Fibroblast of mammary gland (primary cell): ENCODE results near the gene CSMD2.

Experiments used
- DNase-seq: peaks from one replicate; pipeline ENCODE4 v3.0.0-alpha.2; 2010; ENCODE audit warnings: low read depth
- H3K4me3 ChIP-seq: 2 replicates; pipeline ENCODE4 v1.5.1; 2011; ENCODE audit warnings: low read depth, mild to moderate bottlenecking, low read length, moderate library complexity; ENCODE audit not compliant: control insufficient read depth
- TF ChIP-seq, protein P1 (sequence below): conservative IDR thresholded peaks from 2 replicates; pipeline ENCODE4 v1.5.1; 2011; ENCODE audit warnings: low read depth, low read length, inconsistent platforms; ENCODE audit not compliant: control insufficient read depth, insufficient read depth

CSMD2 gene

DNA sequence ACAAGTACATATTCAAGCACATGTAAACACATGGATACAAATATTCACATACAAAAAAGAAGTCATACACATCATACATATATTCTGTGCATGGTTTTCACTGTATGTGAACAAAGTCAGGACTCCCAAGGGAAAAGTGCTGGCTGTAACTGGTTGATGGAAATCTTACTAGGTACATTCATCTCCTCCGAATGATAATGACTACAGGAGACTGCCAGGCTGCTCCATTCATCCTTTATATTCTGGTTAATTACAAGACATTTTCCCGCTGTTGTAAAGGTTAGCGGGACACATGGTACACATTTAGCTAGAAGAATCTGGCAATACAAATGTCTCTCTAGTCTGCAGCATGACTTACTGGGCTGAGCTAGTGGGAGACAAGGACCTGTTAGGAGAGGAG, 327.4 kb downstream of the CSMD2 start:
- TF ChIP-seq, protein P1, sequence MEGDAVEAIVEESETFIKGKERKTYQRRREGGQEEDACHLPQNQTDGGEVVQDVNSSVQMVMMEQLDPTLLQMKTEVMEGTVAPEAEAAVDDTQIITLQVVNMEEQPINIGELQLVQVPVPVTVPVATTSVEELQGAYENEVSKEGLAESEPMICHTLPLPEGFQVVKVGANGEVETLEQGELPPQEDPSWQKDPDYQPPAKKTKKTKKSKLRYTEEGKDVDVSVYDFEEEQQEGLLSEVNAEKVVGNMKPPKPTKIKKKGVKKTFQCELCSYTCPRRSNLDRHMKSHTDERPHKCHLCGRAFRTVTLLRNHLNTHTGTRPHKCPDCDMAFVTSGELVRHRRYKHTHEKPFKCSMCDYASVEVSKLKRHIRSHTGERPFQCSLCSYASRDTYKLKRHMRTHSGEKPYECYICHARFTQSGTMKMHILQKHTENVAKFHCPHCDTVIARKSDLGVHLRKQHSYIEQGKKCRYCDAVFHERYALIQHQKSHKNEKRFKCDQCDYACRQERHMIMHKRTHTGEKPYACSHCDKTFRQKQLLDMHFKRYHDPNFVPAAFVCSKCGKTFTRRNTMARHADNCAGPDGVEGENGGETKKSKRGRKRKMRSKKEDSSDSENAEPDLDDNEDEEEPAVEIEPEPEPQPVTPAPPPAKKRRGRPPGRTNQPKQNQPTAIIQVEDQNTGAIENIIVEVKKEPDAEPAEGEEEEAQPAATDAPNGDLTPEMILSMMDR, result no peak
- no peak for DNase-seq
- no peak overlapping the region for H3K4me3 ChIP-seq

- H3K4me3 ChIP-seq, result no peak overlapping the region
- no peak for DNase-seq
- TF ChIP-seq, protein P1, result no peak
Measured at GRCh38 chr1:33836911-33837310, 328.1 kb downstream of the CSMD2 start.

GRCh38 chr1:33828654-33829053, 336.4 kb downstream of the CSMD2 start:
- no peak for DNase-seq
- H3K4me3 ChIP-seq, result no peak overlapping the region
- TF ChIP-seq, protein P1, result no peak

- TF ChIP-seq, protein P1, result no peak
- no peak overlapping the region for H3K4me3 ChIP-seq
- no peak for DNase-seq
Measured at GRCh38 chr1:33828059-33828458, 337.0 kb downstream of the CSMD2 start.

- DNase-seq, result no peak
- TF ChIP-seq, protein P1, result no peak
- no peak overlapping the region for H3K4me3 ChIP-seq
Measured at GRCh38 chr1:33826711-33827110, 338.3 kb downstream of the CSMD2 start.

- DNase-seq, result no peak
- H3K4me3 ChIP-seq, result no peak overlapping the region
- TF ChIP-seq, protein P1, result no peak
Measured at GRCh38 chr1:33826311-33826710, 338.7 kb downstream of the CSMD2 start.

DNA sequence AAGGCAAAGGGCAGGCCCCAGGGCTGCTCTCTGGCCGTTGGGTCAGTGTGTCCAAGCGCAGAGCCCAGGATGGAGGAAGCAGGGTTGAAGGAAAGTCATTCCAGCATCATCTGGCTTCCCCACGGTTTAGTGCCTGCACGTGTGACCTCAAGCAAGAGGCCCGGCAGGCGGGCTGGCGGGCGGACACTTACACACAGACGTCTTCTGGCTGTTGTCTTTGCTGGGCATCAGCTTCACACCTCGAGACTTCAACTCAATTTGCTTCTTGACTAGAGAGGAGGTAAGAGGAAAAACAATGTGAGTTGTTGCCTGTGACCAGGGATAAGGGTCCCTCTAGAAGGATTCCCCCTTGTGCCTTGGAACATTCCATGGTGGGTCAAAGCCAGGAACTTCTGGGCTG, 339.5 kb downstream of the CSMD2 start:
- TF ChIP-seq, protein P1, result no peak
- no peak for DNase-seq
- no peak overlapping the region for H3K4me3 ChIP-seq
